Uterus (tissue), 2 donors: ENCODE data around the gene MSMB.

Experiments
- CTCF ChIP-seq, 4 experiments: fragments of 200-600 bp in 2 of 4; fragments of 450-650 bp in 2 of 4; sonication (generic) in 2 of 4; IDR thresholded peaks; one replicate each; pipeline ENCODE4 v1.5.1; 2016 to 2019; ENCODE audit warnings: antibody characterized with exemption in 4 of 4, mild to moderate bottlenecking in 2 of 4, moderate library complexity in 1 of 4
- POLR2A ChIP-seq, 2 donors: fragments of 450-650 bp; IDR thresholded peaks; one replicate each; pipeline ENCODE4 v1.6.1; 2016; ENCODE audit warnings: antibody characterized with exemption in 2 of 2, mild to moderate bottlenecking in 1 of 2, moderate library complexity in 1 of 2

- TF ChIP-seq POLR2A (IDR thresholded peaks at IDR 0.05) (no peak), CTCF (IDR thresholded peaks at IDR 0.05) (no peak)
Measured at GRCh38 chr10:46074196-46074946, 28.3 kb upstream of the MSMB start.
